HL-60 (cell line): Measurements from ENCODE around the gene C4B.

Experiments used
- CTCF ChIP-seq: IDR thresholded peaks from one replicate; pipeline ENCODE4 v1.5.1; 2011; ENCODE audit warnings: low read length, control low read depth, inconsistent platforms; ENCODE audit not compliant: insufficient read depth
- POLR2AphosphoS5 ChIP-seq: IDR thresholded peaks from 2 replicates; pipeline ENCODE4 v1.6.1; 2012; ENCODE audit warnings: low read depth
- SPI1 ChIP-seq: IDR thresholded peaks from 2 replicates; pipeline ENCODE4 v1.6.1; 2012; ENCODE audit warnings: low read depth, mild to moderate bottlenecking, borderline replicate concordance

DNA sequence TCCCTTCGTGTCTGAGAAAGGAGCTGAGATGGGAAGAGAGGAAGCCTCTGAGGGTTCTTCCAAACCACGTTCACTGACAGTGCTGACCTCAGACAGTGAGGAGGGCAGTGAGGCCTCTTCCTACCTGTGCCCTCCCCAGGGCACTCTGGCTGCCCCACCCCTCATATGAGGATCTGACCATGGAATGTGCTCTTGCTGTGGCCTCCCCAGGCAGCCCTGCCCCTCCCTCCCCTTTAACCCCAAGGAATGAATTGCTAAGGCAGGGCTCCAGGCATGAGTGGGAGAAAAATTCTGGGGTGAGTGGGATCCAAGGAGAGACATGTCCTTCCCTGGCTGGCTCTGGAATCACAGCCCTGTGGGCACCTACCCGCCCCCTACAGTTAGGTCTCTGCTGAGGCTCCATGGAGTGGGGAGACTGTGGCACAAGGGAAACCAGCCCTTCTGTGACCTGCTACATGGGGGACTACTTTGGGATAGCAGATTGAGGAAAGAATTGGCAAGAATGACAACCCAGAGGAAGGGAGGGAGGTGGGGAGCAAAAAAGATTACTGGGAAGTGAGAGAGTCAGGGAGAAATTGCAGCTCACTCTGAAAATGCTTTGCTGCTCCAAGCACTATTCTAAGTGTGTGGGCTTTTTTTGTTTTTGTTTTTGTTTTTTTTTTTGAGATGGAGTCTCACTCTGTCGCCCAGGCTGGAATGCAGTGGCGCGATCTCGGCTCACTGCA, 65.1 kb downstream of the C4B start:
- no peak for TF ChIP-seq CTCF
- no peak for TF ChIP-seq POLR2AphosphoS5
- no peak for TF ChIP-seq SPI1
